GM18873 (cell line): ENCODE data around the gene GRHL3.

Experiments
- ATAC-seq: cut with Tn5 transposase; IDR thresholded peaks from one replicate; pipeline ENCODE4 v1.9.1; 2021; ENCODE audit warnings: mild to moderate bottlenecking, moderate library complexity, moderate number of reproducible peaks; ENCODE audit not compliant: unreplicated experiment, low FRiP score

The GRHL3 gene

GRCh38 chr1:24317081-24317480 is 2.1 kb upstream of the GRHL3 start:
- no peak for ATAC-seq

GRCh38 chr1:24317956-24318614 is 1.1 kb upstream of the GRHL3 start:
- ATAC-seq = no peak

GRCh38 chr1:24318615-24319311 is 394 bp upstream of the GRHL3 start:
- no peak for ATAC-seq

- no peak for ATAC-seq
Observed at GRCh38 chr1:24319962-24320361, 805 bp downstream of the GRHL3 start.

- no peak for ATAC-seq
Observed at GRCh38 chr1:24321126-24321525, 2.0 kb downstream of the GRHL3 start.

- peak; percentile 44 for ATAC-seq
Observed at GRCh38 chr1:24321697-24322469, 2.7 kb downstream of the GRHL3 start.

GRCh38 chr1:24322470-24323177 is 3.5 kb downstream of the GRHL3 start:
- ATAC-seq = no peak

GRCh38 chr1:24323281-24323680 is 4.1 kb downstream of the GRHL3 start:
- no peak for ATAC-seq

- ATAC-seq = no peak
Observed at GRCh38 chr1:24324903-24325302, 5.7 kb downstream of the GRHL3 start.

GRCh38 chr1:24325587-24326449 is 6.7 kb downstream of the GRHL3 start:
- no peak for ATAC-seq

- no peak for ATAC-seq
Observed at GRCh38 chr1:24327486-24327885, 8.3 kb downstream of the GRHL3 start.

GRCh38 chr1:24327891-24328290 is 8.7 kb downstream of the GRHL3 start:
- ATAC-seq = no peak

GRCh38 chr1:24329331-24329730 is 10.2 kb downstream of the GRHL3 start:
- no peak for ATAC-seq

- ATAC-seq = no peak
Observed at GRCh38 chr1:24329797-24330543, 10.8 kb downstream of the GRHL3 start.

- no peak for ATAC-seq
Observed at GRCh38 chr1:24331961-24332673, 13.0 kb downstream of the GRHL3 start.

- ATAC-seq = no peak
Observed at GRCh38 chr1:24336075-24336474, 16.9 kb downstream of the GRHL3 start.

GRCh38 chr1:24337455-24337854 is 18.3 kb downstream of the GRHL3 start:
- ATAC-seq = no peak

- no peak for ATAC-seq
Observed at GRCh38 chr1:24338447-24338846, 19.3 kb downstream of the GRHL3 start.

- no peak for ATAC-seq
Observed at GRCh38 chr1:24339996-24340395, 20.8 kb downstream of the GRHL3 start.
